Measurements from ENCODE around the gene CTIF.

The CTIF gene

GRCh38 chr18:48835745-48836170 lies 296.9 kb downstream of the CTIF start:
- no peak for DNase-seq (ENCODE audit: low read depth in 2 of 2)

- no peak for DNase-seq (ENCODE audit: low read depth in 2 of 2)
Measured at GRCh38 chr18:48836231-48836805, 297.5 kb downstream of the CTIF start.

GRCh38 chr18:48836806-48837615 lies 298.2 kb downstream of the CTIF start:
- DNase-seq (ENCODE audit: low read depth in 2 of 2), result no peak

GRCh38 chr18:48837676-48838075 lies 298.8 kb downstream of the CTIF start:
- DNase-seq (ENCODE audit: low read depth in 2 of 2), result no peak

- DNase-seq (ENCODE audit: low read depth in 2 of 2), result no peak
Measured at GRCh38 chr18:48838166-48838775, 299.4 kb downstream of the CTIF start.

- DNase-seq (ENCODE audit: low read depth in 2 of 2), result no peak
Measured at GRCh38 chr18:48838921-48839818, 300.3 kb downstream of the CTIF start.

GRCh38 chr18:48839819-48840490 lies 301.1 kb downstream of the CTIF start:
- DNase-seq (ENCODE audit: low read depth in 2 of 2), result no peak

GRCh38 chr18:48840491-48840877 lies 301.7 kb downstream of the CTIF start:
- no peak for DNase-seq (ENCODE audit: low read depth in 2 of 2)

- DNase-seq (ENCODE audit: low read depth in 2 of 2), result no peak
Measured at GRCh38 chr18:48841381-48842258, 302.8 kb downstream of the CTIF start.

- DNase-seq (ENCODE audit: low read depth in 2 of 2), result no peak
Measured at GRCh38 chr18:48842259-48843061, 303.6 kb downstream of the CTIF start.

- DNase-seq (ENCODE audit: low read depth in 2 of 2), result no peak
Measured at GRCh38 chr18:48843162-48843561, 304.3 kb downstream of the CTIF start.

GRCh38 chr18:48843596-48843995 lies 304.8 kb downstream of the CTIF start:
- DNase-seq (ENCODE audit: low read depth in 2 of 2), result no peak

- no peak for DNase-seq (ENCODE audit: low read depth in 2 of 2)
Measured at GRCh38 chr18:48844271-48844670, 305.4 kb downstream of the CTIF start.

GRCh38 chr18:48845174-48845573 lies 306.3 kb downstream of the CTIF start:
- no peak for DNase-seq (ENCODE audit: low read depth in 2 of 2)

GRCh38 chr18:48846423-48846932 lies 307.6 kb downstream of the CTIF start:
- DNase-seq (ENCODE audit: low read depth in 2 of 2), result no peak

- no peak for DNase-seq (ENCODE audit: low read depth in 2 of 2)
Measured at GRCh38 chr18:48847807-48848486, 309.1 kb downstream of the CTIF start.

GRCh38 chr18:48848641-48849143 lies 309.9 kb downstream of the CTIF start:
- no peak for DNase-seq (ENCODE audit: low read depth in 2 of 2)

GRCh38 chr18:48850822-48851598 lies 312.2 kb downstream of the CTIF start:
- no peak for DNase-seq (ENCODE audit: low read depth in 2 of 2)
